Mucosa of rectum (tissue), 2 donors: ENCODE measurements around the gene DTNA.

ENCODE experiments used
- H3K27ac ChIP-seq, 2 donors: one replicate each; pipeline ENCODE4 v1.7.0; 2013; ENCODE audit warnings: inconsistent platforms in 2 of 2, low read depth in 2 of 2, low read length in 2 of 2
- H3K27me3 ChIP-seq, 2 donors: one replicate each; pipeline ENCODE4 v1.7.0; 2013; ENCODE audit warnings: low read length in 2 of 2; ENCODE audit not compliant: control insufficient read depth in 2 of 2, insufficient read depth in 2 of 2
- H3K36me3 ChIP-seq, 2 donors: one replicate each; pipeline ENCODE4 v1.7.0; 2013; ENCODE audit warnings: low read length in 2 of 2; ENCODE audit not compliant: control insufficient read depth in 2 of 2, insufficient read depth in 2 of 2
- H3K4me1 ChIP-seq, 2 donors: one replicate each; pipeline ENCODE4 v1.7.0; 2013; ENCODE audit warnings: low read length in 2 of 2, mild to moderate bottlenecking in 1 of 2; ENCODE audit not compliant: control insufficient read depth in 2 of 2, insufficient read depth in 2 of 2
- H3K4me3 ChIP-seq, 2 donors: one replicate each; pipeline ENCODE4 v1.7.0; 2013; ENCODE audit warnings: low read length in 2 of 2
- H3K9ac ChIP-seq, 2 donors: one replicate each; pipeline ENCODE4 v1.7.0; 2013; ENCODE audit warnings: low read length in 2 of 2, low read depth in 1 of 2, mild to moderate bottlenecking in 1 of 2
- H3K9me3 ChIP-seq, 2 donors: one replicate each; pipeline ENCODE4 v1.7.0; 2013; ENCODE audit warnings: low read length in 2 of 2; ENCODE audit not compliant: control insufficient read depth in 2 of 2
- donor health status: healthy.
- donor health status: Normal muscosa, but diverticular disease.

Gene DTNA

DNA sequence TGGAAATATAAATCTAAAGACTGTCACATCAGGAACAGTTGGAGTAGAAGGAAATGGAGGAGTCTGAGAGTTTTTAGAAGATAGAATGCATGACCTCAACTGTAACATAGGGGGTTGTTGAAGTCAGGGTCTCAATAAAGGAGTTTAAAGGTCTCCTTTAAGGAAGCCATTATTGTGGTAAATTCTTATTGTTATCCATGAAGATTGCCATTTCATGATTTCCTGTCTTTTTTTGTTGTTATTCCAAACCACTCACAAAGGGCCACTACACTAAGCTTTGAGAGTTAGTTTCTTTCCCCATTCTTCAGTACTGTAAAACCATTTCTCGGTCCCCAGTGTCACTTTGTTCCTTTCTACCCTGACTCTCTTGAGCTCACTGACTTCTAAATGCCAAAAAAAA, 134.0 kb downstream of the DTNA start:
- no peak overlapping the region for H3K27ac ChIP-seq
- no peaks in the 10 kb centered on the region for H3K36me3 ChIP-seq
- no peaks in the 10 kb centered on the region for H3K4me1 ChIP-seq
- no peak overlapping the region for H3K4me3 ChIP-seq
- no peak overlapping the region for H3K9ac ChIP-seq
- H3K27me3 ChIP-seq = no peaks in the 10 kb centered on the region
- H3K9me3 ChIP-seq = no peaks in the 10 kb centered on the region

- Histone ChIP-seq H3K9ac (no peak overlapping the region), H3K9me3 (no peaks in the 10 kb centered on the region), H3K27ac (no peak overlapping the region), H3K36me3 (no peaks in the 10 kb centered on the region), H3K4me1 (no peaks in the 10 kb centered on the region), H3K4me3 (no peak overlapping the region), H3K27me3 (no peaks in the 10 kb centered on the region)
Measured at GRCh38 chr18:34844732-34845459, 134.8 kb downstream of the DTNA start.

- no peaks in the 10 kb centered on the region for H3K4me1 ChIP-seq
- H3K27me3 ChIP-seq = no peaks in the 10 kb centered on the region
- no peak overlapping the region for H3K4me3 ChIP-seq
- H3K9ac ChIP-seq = no peak overlapping the region
- no peak overlapping the region for H3K27ac ChIP-seq
- no peaks in the 10 kb centered on the region for H3K36me3 ChIP-seq
- H3K9me3 ChIP-seq = no peaks in the 10 kb centered on the region
Measured at GRCh38 chr18:34847408-34847807, 137.3 kb downstream of the DTNA start.

DNA sequence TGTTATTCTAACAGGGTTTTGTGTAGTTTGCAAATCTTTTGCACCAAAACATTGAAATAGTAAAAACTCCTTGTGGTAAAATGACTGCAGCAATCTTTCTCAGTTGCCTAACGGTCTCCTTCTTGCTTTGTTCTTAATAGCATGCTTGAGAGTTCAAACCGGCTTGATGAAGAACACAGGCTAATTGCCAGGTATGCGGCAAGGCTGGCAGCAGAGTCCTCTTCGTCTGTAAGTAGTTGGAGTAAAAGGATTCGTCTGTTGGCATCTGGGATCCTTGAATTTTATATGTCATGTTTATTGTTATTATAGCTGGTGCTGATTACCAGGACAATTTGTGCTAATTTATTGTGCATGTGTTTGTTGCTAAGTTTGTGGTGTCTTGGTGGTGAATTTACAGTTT, 138.1 kb downstream of the DTNA start:
- no peaks in the 10 kb centered on the region for H3K9me3 ChIP-seq
- H3K9ac ChIP-seq = no peak overlapping the region
- no peaks in the 10 kb centered on the region for H3K36me3 ChIP-seq
- H3K4me1 ChIP-seq = no peaks in the 10 kb centered on the region
- no peaks in the 10 kb centered on the region for H3K27me3 ChIP-seq
- no peak overlapping the region for H3K27ac ChIP-seq
- no peak overlapping the region for H3K4me3 ChIP-seq

DNA sequence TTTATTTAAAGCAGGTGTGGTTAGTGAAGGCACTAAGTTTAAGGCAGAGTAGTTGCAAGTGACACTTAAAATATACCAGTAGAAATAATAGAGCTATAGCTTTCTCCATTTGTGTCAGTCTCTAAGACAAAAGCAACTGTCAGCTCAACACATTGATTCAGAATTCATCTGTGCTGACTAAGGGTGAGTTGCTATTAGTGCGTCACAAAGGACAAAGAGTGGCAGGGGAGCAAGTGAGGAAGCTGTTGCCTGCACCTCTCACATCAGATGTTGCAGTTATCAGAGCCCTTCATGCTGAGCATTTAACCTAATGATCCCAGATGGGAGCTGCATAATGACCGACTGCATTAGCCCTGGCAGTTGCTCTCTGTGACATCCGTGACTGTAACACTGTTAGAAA, 138.6 kb downstream of the DTNA start:
- no peaks in the 10 kb centered on the region for H3K36me3 ChIP-seq
- no peaks in the 10 kb centered on the region for H3K27me3 ChIP-seq
- H3K4me3 ChIP-seq = no peak overlapping the region
- no peak overlapping the region for H3K9ac ChIP-seq
- no peak overlapping the region for H3K27ac ChIP-seq
- no peaks in the 10 kb centered on the region for H3K9me3 ChIP-seq
- no peaks in the 10 kb centered on the region for H3K4me1 ChIP-seq

GRCh38 chr18:34857320-34857719, 147.2 kb downstream of the DTNA start:
- H3K27me3 ChIP-seq = no peaks in the 10 kb centered on the region
- no peak overlapping the region for H3K27ac ChIP-seq
- no peaks in the 10 kb centered on the region for H3K36me3 ChIP-seq
- H3K9me3 ChIP-seq = no peaks in the 10 kb centered on the region
- no peak overlapping the region for H3K4me3 ChIP-seq
- H3K4me1 ChIP-seq = no peaks in the 10 kb centered on the region
- no peak overlapping the region for H3K9ac ChIP-seq

DNA sequence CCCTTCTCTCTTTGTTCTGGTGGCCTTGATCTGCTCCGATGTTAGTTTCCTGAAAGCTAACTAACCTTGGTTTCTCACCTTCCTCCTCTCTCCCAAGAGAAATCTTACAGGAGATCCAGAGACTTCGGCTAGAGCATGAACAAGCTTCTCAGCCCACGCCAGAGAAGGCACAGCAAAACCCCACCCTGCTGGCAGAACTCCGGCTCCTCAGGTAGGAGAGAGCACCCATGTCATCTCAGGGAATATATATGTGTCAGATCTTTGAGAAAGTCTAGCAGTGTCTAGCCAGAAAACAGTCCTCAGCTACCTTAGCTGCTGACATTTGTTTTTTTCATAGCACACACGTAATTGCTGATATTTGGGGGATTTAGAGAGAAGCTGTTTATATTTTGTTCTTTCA, 148.1 kb downstream of the DTNA start:
- H3K36me3 ChIP-seq = no peaks in the 10 kb centered on the region
- no peaks in the 10 kb centered on the region for H3K9me3 ChIP-seq
- H3K9ac ChIP-seq = no peak overlapping the region
- no peaks in the 10 kb centered on the region for H3K27me3 ChIP-seq
- no peaks in the 10 kb centered on the region for H3K4me1 ChIP-seq
- no peak overlapping the region for H3K27ac ChIP-seq
- H3K4me3 ChIP-seq = no peak overlapping the region

- Histone ChIP-seq H3K27me3 (no peaks in the 10 kb centered on the region), H3K9ac (no peak overlapping the region), H3K27ac (no peak overlapping the region), H3K4me1 (no peaks in the 10 kb centered on the region), H3K36me3 (no peaks in the 10 kb centered on the region), H3K4me3 (no peak overlapping the region), H3K9me3 (no peaks in the 10 kb centered on the region)
Measured at GRCh38 chr18:34859496-34859895, 149.4 kb downstream of the DTNA start.

- Histone ChIP-seq H3K36me3 (no peaks in the 10 kb centered on the region), H3K27me3 (no peaks in the 10 kb centered on the region), H3K4me3 (no peak overlapping the region), H3K4me1 (no peaks in the 10 kb centered on the region), H3K9ac (no peak overlapping the region), H3K27ac (no peak overlapping the region), H3K9me3 (no peaks in the 10 kb centered on the region)
Measured at GRCh38 chr18:34862561-34862960, 152.5 kb downstream of the DTNA start.

GRCh38 chr18:34863702-34864101, 153.6 kb downstream of the DTNA start:
- H3K9ac ChIP-seq = no peak overlapping the region
- H3K4me1 ChIP-seq = no peaks in the 10 kb centered on the region
- no peaks in the 10 kb centered on the region for H3K27me3 ChIP-seq
- H3K27ac ChIP-seq = no peak overlapping the region
- no peaks in the 10 kb centered on the region for H3K36me3 ChIP-seq
- no peak overlapping the region for H3K4me3 ChIP-seq
- H3K9me3 ChIP-seq = no peaks in the 10 kb centered on the region
